Measurements from ENCODE around the gene MBNL2.

Gene MBNL2

GRCh38 chr13:97185291-97185690, 36.8 kb upstream of the MBNL2 start:
- H3K27ac Mint-ChIP-seq: no peak overlapping the region
- peaks cover 16% of the 10 kb centered on the region for H3K4me1 Mint-ChIP-seq
- no peaks in the 10 kb centered on the region for H3K9me3 Mint-ChIP-seq
- TF ChIP-seq CTCF (IDR thresholded peaks at IDR 0.05; ENCODE audit: unreplicated experiment in 3 of 3): no peak
- no peaks in the 10 kb centered on the region for H3K36me3 Mint-ChIP-seq (ENCODE audit: low read depth)
- H3K4me3 Mint-ChIP-seq: no peak overlapping the region
- peaks cover 3% of the 10 kb centered on the region for H3K27me3 Mint-ChIP-seq (ENCODE audit: low read depth)

GRCh38 chr13:97185751-97186150, 36.4 kb upstream of the MBNL2 start:
- no peaks in the 10 kb centered on the region for H3K9me3 Mint-ChIP-seq
- peaks cover 17% of the 10 kb centered on the region for H3K4me1 Mint-ChIP-seq
- H3K4me3 Mint-ChIP-seq: no peak overlapping the region
- peaks cover 3% of the 10 kb centered on the region for H3K27me3 Mint-ChIP-seq (ENCODE audit: low read depth)
- H3K36me3 Mint-ChIP-seq (ENCODE audit: low read depth): no peaks in the 10 kb centered on the region
- TF ChIP-seq CTCF (IDR thresholded peaks at IDR 0.05; ENCODE audit: unreplicated experiment in 3 of 3): no peak
- no peak overlapping the region for H3K27ac Mint-ChIP-seq

GRCh38 chr13:97188207-97188606, 33.9 kb upstream of the MBNL2 start:
- peaks cover 26% of the 10 kb centered on the region for H3K4me1 Mint-ChIP-seq
- H3K27me3 Mint-ChIP-seq (ENCODE audit: low read depth): peaks cover 2% of the 10 kb centered on the region
- H3K36me3 Mint-ChIP-seq (ENCODE audit: low read depth): no peaks in the 10 kb centered on the region
- TF ChIP-seq CTCF (IDR thresholded peaks at IDR 0.05; ENCODE audit: unreplicated experiment in 3 of 3): no peak
- H3K9me3 Mint-ChIP-seq: no peaks in the 10 kb centered on the region
- no peak overlapping the region for H3K4me3 Mint-ChIP-seq
- H3K27ac Mint-ChIP-seq: no peak overlapping the region

- H3K4me3 Mint-ChIP-seq: no peak overlapping the region
- H3K4me1 Mint-ChIP-seq: peaks cover 30% of the 10 kb centered on the region
- no peaks in the 10 kb centered on the region for H3K36me3 Mint-ChIP-seq (ENCODE audit: low read depth)
- H3K27me3 Mint-ChIP-seq (ENCODE audit: low read depth): no peaks in the 10 kb centered on the region
- no peak for TF ChIP-seq CTCF (IDR thresholded peaks at IDR 0.05; ENCODE audit: unreplicated experiment in 3 of 3)
- H3K9me3 Mint-ChIP-seq: no peaks in the 10 kb centered on the region
- no peak overlapping the region for H3K27ac Mint-ChIP-seq
Observed at GRCh38 chr13:97189928-97190327, 32.2 kb upstream of the MBNL2 start.

GRCh38 chr13:97191142-97191541, 31.0 kb upstream of the MBNL2 start:
- Mint-ChIP-seq H3K4me1 (peaks cover 30% of the 10 kb centered on the region), H3K27ac (peak overlapping the region in 2 of 3 experiments; percentile 35 to 73), H3K9me3 (no peaks in the 10 kb centered on the region), H3K36me3 (ENCODE audit: low read depth) (no peaks in the 10 kb centered on the region), H3K27me3 (ENCODE audit: low read depth) (no peaks in the 10 kb centered on the region), H3K4me3 (no peak overlapping the region)
- no peak for TF ChIP-seq CTCF (IDR thresholded peaks at IDR 0.05; ENCODE audit: unreplicated experiment in 3 of 3)

GRCh38 chr13:97191615-97192014, 30.5 kb upstream of the MBNL2 start:
- no peak for TF ChIP-seq CTCF (IDR thresholded peaks at IDR 0.05; ENCODE audit: unreplicated experiment in 3 of 3)
- H3K36me3 Mint-ChIP-seq (ENCODE audit: low read depth): no peaks in the 10 kb centered on the region
- peak overlapping the region in 2 of 3 experiments; percentile 35 to 73 for H3K27ac Mint-ChIP-seq
- peak overlapping the region in 1 of 3 experiments; percentile 2 for H3K4me3 Mint-ChIP-seq
- H3K4me1 Mint-ChIP-seq: peaks cover 30% of the 10 kb centered on the region
- H3K9me3 Mint-ChIP-seq: no peaks in the 10 kb centered on the region
- H3K27me3 Mint-ChIP-seq (ENCODE audit: low read depth): no peaks in the 10 kb centered on the region

Data from nephron (organoid).